GM12892 (cell line): Measurements from ENCODE around the gene HS3ST2.

Experiments used
- POLR2A ChIP-seq: IDR thresholded peaks from 2 replicates; pipeline ENCODE4 v1.6.1; 2011; ENCODE audit warnings: low read depth, low read length, control low read depth
- POLR2AphosphoS5 ChIP-seq: IDR thresholded peaks from 2 replicates; pipeline ENCODE4 v1.6.1; 2011; ENCODE audit warnings: low read depth, low read length, control low read depth
- TAF1 ChIP-seq: IDR thresholded peaks from 2 replicates; pipeline ENCODE4 v1.6.1; 2011; ENCODE audit warnings: low read depth, mild to moderate bottlenecking, control low read depth, low read length, borderline replicate concordance

- TF ChIP-seq POLR2AphosphoS5 (no peak), POLR2A (no peak), TAF1 (no peak)
Measured at GRCh38 chr16:22898874-22899348, 84.9 kb downstream of the HS3ST2 start.
